H1 (cell line): ENCODE data around the gene NR3C1. TPM values are rescaled to one million over a fixed set of nuclear protein-coding genes. Genes with fewer than 3 reads are reported as not detected.

Experiments
- POLR2AphosphoS5 ChIP-seq: IDR thresholded peaks from 2 replicates; pipeline ENCODE4 v1.6.1; 2011; ENCODE audit warnings: low read depth, low read length
- RFX5 ChIP-seq: IDR thresholded peaks from 2 replicates; pipeline ENCODE4 v1.6.1; 2011; ENCODE audit warnings: low read depth, low read length, improper control_type of control experiment, borderline replicate concordance
- SP2 ChIP-seq: IDR thresholded peaks from 2 replicates; pipeline ENCODE4 v1.6.1; 2012; ENCODE audit warnings: mild to moderate bottlenecking, low read length, inconsistent platforms
- polyA plus RNA-seq, 7 experiments: library from polyadenylated mRNA; depleted of rRNA in 3 of 7; stranded (reverse) in 5 of 7; unstranded in 2 of 7; fragments of >200 nt in 5 of 7; fragments of 200-250 nt in 2 of 7; gene quantifications; 1 replicate in 5 of 7; 2 replicates in 1 of 7; 4 replicates in 1 of 7; pipeline versions ENCODE4 v1.2.1 to v1.2.3, GENCODE V29; 2011 to 2013; ENCODE audit warnings: missing spikeins in 2 of 7, mixed read lengths in 2 of 7
- total RNA-seq: library from RNA; stranded (reverse); fragmentation: NEBNext Ultra II Directional; extraction: Animal tissue kit (Norgen Biotek cat#: 25700); gene quantifications from 2 replicates; pipeline ENCODE4 v1.2.1, GENCODE V29; 2021

NR3C1 gene
- total and polyA plus RNA-seq, 2 of the 8 experiments (the other 6 are each of a cell fraction or from before 2014, with no cell fraction given): 1.7 to 5.4 TPM

GRCh38 chr5:143361438-143361837 lies 42.0 kb downstream of the NR3C1 start (continued):
- TF ChIP-seq POLR2AphosphoS5: no peak
- TF ChIP-seq RFX5: no peak
- no peak for TF ChIP-seq SP2
